Ishikawa (cell line): ENCODE results near the gene GLYATL3.

ENCODE experiments used
- EP300 ChIP-seq: IDR thresholded peaks from 2 replicates; pipeline ENCODE4 v1.6.1; 2012; ENCODE audit warnings: borderline replicate concordance
- RAD21 ChIP-seq: IDR thresholded peaks from 2 replicates; pipeline ENCODE4 v1.6.1; 2012; ENCODE audit warnings: low read depth

DNA sequence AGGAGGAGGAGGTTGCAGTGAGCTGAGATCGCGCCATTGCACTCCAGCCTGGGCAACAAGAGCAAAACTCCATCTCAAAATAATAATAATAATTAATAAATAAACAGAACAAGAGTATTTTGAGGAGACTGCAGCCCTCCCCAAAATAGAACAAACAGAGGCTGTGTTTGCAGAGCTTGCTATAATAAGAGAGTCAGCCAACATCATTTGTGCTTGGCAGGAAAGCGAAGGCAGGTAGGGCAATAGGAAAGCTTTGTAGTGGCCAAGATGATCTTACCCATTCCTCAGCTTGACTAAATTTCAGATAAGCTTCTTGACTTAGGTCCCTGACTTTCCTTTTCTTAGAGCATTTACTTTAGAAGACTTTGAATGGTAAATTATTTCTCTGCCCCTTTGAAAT is 57.5 kb downstream of the GLYATL3 start:
- TF ChIP-seq RAD21 = no peak
- no peak for TF ChIP-seq EP300
